Hepatocyte (in vitro differentiated cells): ENCODE measurements around the gene VEPH1. TPM values are rescaled to one million over a fixed set of nuclear protein-coding genes. Genes with fewer than 3 reads are reported as not detected.

Experiments used
- DNase-seq: peaks from one replicate; pipeline ENCODE4 v3.0.0-alpha.2; 2016; ENCODE audit warnings: low spot score
- H2AFZ ChIP-seq: fragments of 200-600 bp; sonication (generic); 2 replicates; pipeline ENCODE4 v1.6.0; 2016; ENCODE audit warnings: antibody characterized with exemption, mild to moderate bottlenecking
- H3K27ac ChIP-seq: fragments of 200-600 bp; sonication (generic); 2 replicates; pipeline ENCODE4 v1.5.1; 2016; ENCODE audit warnings: mild to moderate bottlenecking
- H3K27me3 ChIP-seq: fragments of 200-600 bp; sonication (generic); 2 replicates; pipeline ENCODE4 v1.6.1; 2016
- H3K36me3 ChIP-seq: fragments of 200-600 bp; sonication (generic); replicated peaks from 2 replicates; pipeline ENCODE4 v1.5.1; 2016; ENCODE audit warnings: low read depth; ENCODE audit not compliant: insufficient read depth
- H3K4me1 ChIP-seq: fragments of 200-600 bp; sonication (generic); 2 replicates; pipeline ENCODE4 v1.5.1; 2016; ENCODE audit warnings: mild to moderate bottlenecking, moderate library complexity; ENCODE audit not compliant: insufficient read depth
- H3K4me2 ChIP-seq: fragments of 200-600 bp; sonication (generic); 2 replicates; pipeline ENCODE4 v1.6.0; 2016
- H3K4me3 ChIP-seq: fragments of 200-600 bp; sonication (generic); 2 replicates; pipeline ENCODE4 v1.5.1; 2016; ENCODE audit warnings: mild to moderate bottlenecking
- H3K79me2 ChIP-seq: fragments of 200-600 bp; sonication (generic); 2 replicates; pipeline ENCODE4 v1.6.0; 2017; ENCODE audit warnings: mild to moderate bottlenecking
- H3K9me2 ChIP-seq: fragments of 200-600 bp; sonication (generic); replicated peaks from 2 replicates; pipeline ENCODE4 v1.6.0; 2017; ENCODE audit warnings: mild to moderate bottlenecking; ENCODE audit not compliant: insufficient read depth
- H3K9me3 ChIP-seq: fragments of 200-600 bp; sonication (generic); 2 replicates; pipeline ENCODE4 v1.5.1; 2016; ENCODE audit warnings: low read depth, mild to moderate bottlenecking
- H4K20me1 ChIP-seq: fragments of 200-600 bp; sonication (generic); 2 replicates; pipeline ENCODE4 v1.6.0; 2016; ENCODE audit warnings: mild to moderate bottlenecking; ENCODE audit not compliant: insufficient read depth, poor library complexity, severe bottlenecking
- EZH2 ChIP-seq: fragments of 200-600 bp; sonication (generic); IDR thresholded peaks from 2 replicates; pipeline ENCODE4 v1.6.1; 2016; ENCODE audit warnings: antibody characterized with exemption, mild to moderate bottlenecking, borderline replicate concordance
- EZH2phosphoT487 ChIP-seq: fragments of 200-600 bp; sonication (generic); IDR thresholded peaks from one replicate; pipeline ENCODE4 v1.6.1; 2018; ENCODE audit warnings: antibody characterized with exemption, mild to moderate bottlenecking, low read depth, moderate library complexity; ENCODE audit not compliant: unreplicated experiment, severe bottlenecking
- WGBS: methylation state at CpG from one replicate; pipeline ENCODE4 v1.1.6; 2016; ENCODE audit warnings: low lambda C conversion rate; ENCODE audit errors: missing lambda C conversion rate; 5-methylcytosine and 5-hydroxymethylcytosine counted together
- polyA plus RNA-seq: library from polyadenylated mRNA; unstranded; fragments of >200 nt; fragmentation: Nextera tagmentation; extraction: Ambion mirVana; gene quantifications from 2 replicates; pipeline ENCODE4 v1.2.1, GENCODE V29; 2016
- total RNA-seq: library from RNA; depleted of rRNA; stranded (reverse); fragments of >200 nt; gene quantifications from 2 replicates; pipeline ENCODE4 v1.2.3, GENCODE V29; 2014
- TF ChIP-seq, protein P1 (sequence below): fragments of 200-600 bp; sonication (generic); IDR thresholded peaks from 2 replicates; pipeline ENCODE4 v1.5.1; 2016; ENCODE audit warnings: antibody characterized with exemption, mild to moderate bottlenecking; ENCODE audit not compliant: poor library complexity

Gene VEPH1
- total and polyA plus RNA-seq, 2 experiments from 2014 or later, result 2.5 to 4.7 TPM

GRCh38 chr3:157384491-157384890 lies 118.7 kb downstream of the VEPH1 start:
- Histone ChIP-seq H3K27me3 (no peaks in the 10 kb centered on the region), H3K27ac (no peak overlapping the region), H3K9me3 (no peaks in the 10 kb centered on the region), H3K36me3 (no peaks in the 10 kb centered on the region), H3K79me2 (no peaks in the 10 kb centered on the region), H3K4me1 (no peaks in the 10 kb centered on the region), H3K9me2 (no peaks in the 10 kb centered on the region), H4K20me1 (no peaks in the 10 kb centered on the region), H3K4me2 (no peak overlapping the region), H2AFZ (no peak overlapping the region), H3K4me3 (no peak overlapping the region)
- 80% methylated on average over 3 of the region's 3 CpGs for WGBS
- TF ChIP-seq EZH2 (no peak), EZH2phosphoT487 (no peak)
- TF ChIP-seq, protein P1, sequence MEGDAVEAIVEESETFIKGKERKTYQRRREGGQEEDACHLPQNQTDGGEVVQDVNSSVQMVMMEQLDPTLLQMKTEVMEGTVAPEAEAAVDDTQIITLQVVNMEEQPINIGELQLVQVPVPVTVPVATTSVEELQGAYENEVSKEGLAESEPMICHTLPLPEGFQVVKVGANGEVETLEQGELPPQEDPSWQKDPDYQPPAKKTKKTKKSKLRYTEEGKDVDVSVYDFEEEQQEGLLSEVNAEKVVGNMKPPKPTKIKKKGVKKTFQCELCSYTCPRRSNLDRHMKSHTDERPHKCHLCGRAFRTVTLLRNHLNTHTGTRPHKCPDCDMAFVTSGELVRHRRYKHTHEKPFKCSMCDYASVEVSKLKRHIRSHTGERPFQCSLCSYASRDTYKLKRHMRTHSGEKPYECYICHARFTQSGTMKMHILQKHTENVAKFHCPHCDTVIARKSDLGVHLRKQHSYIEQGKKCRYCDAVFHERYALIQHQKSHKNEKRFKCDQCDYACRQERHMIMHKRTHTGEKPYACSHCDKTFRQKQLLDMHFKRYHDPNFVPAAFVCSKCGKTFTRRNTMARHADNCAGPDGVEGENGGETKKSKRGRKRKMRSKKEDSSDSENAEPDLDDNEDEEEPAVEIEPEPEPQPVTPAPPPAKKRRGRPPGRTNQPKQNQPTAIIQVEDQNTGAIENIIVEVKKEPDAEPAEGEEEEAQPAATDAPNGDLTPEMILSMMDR, result no peak
- no peak for DNase-seq

- Histone ChIP-seq H3K4me1 (no peaks in the 10 kb centered on the region), H3K27ac (no peak overlapping the region), H4K20me1 (no peaks in the 10 kb centered on the region), H3K9me2 (no peaks in the 10 kb centered on the region), H2AFZ (no peak overlapping the region), H3K27me3 (no peaks in the 10 kb centered on the region), H3K36me3 (no peaks in the 10 kb centered on the region), H3K4me2 (no peak overlapping the region), H3K9me3 (no peaks in the 10 kb centered on the region), H3K4me3 (no peak overlapping the region), H3K79me2 (no peaks in the 10 kb centered on the region)
- DNase-seq, result no peak
- WGBS, result 58% methylated on average over 2 of the region's 2 CpGs
- TF ChIP-seq, protein P1, result no peak
- TF ChIP-seq EZH2phosphoT487, result no peak
- no peak for TF ChIP-seq EZH2
Measured at GRCh38 chr3:157384031-157384430, 119.2 kb downstream of the VEPH1 start.

GRCh38 chr3:157381606-157382005 lies 121.6 kb downstream of the VEPH1 start:
- Histone ChIP-seq H3K27ac (no peak overlapping the region), H3K4me3 (no peak overlapping the region), H3K4me2 (no peak overlapping the region), H3K9me3 (no peaks in the 10 kb centered on the region), H2AFZ (no peak overlapping the region), H3K36me3 (no peaks in the 10 kb centered on the region), H4K20me1 (no peaks in the 10 kb centered on the region), H3K79me2 (no peaks in the 10 kb centered on the region), H3K9me2 (no peaks in the 10 kb centered on the region), H3K27me3 (no peaks in the 10 kb centered on the region), H3K4me1 (no peaks in the 10 kb centered on the region)
- no peak for DNase-seq
- WGBS, result 94% methylated on average over 4 of the region's 4 CpGs
- TF ChIP-seq EZH2phosphoT487 (no peak), EZH2 (no peak)
- TF ChIP-seq, protein P1, result no peak
